Psoas muscle (tissue), 8 donors: Measurements from ENCODE around the gene GNG5. TPM values are rescaled to one million over a fixed set of nuclear protein-coding genes. Genes with fewer than 3 reads are reported as not detected.

Experiments
- ATAC-seq, 4 donors: fragments of 200-7000 bp; cut with Tn5 transposase; one replicate each; pipeline ENCODE4 v1.9.1; 2020; ENCODE audit warnings: moderate library complexity in 3 of 4, mild to moderate bottlenecking in 2 of 4
- DNase-seq, 2 donors: peaks; one replicate each; pipeline ENCODE4 v3.0.0-alpha.2; 2020
- H3K27ac ChIP-seq: fragments of 200-600 bp; one replicate; pipeline ENCODE4 v1.8.0; 2022
- H3K27me3 ChIP-seq, 3 donors: fragments of 200-600 bp in 1 of 3; one replicate each; pipeline versions ENCODE4 v1.6.1 to v1.8.0; 2013 to 2022; ENCODE audit warnings: low read length in 2 of 3, mild to moderate bottlenecking in 2 of 3, moderate library complexity in 1 of 3; ENCODE audit not compliant: insufficient read depth in 3 of 3
- H3K36me3 ChIP-seq, 2 donors: fragments of 200-600 bp in 1 of 2; one replicate each; pipeline versions ENCODE4 v1.6.1 to v1.8.0; 2013 to 2022; ENCODE audit warnings: low read depth in 1 of 2, mild to moderate bottlenecking in 1 of 2, moderate library complexity in 1 of 2; ENCODE audit not compliant: insufficient read depth in 1 of 2
- H3K4me1 ChIP-seq: fragments of 200-600 bp; one replicate; pipeline ENCODE4 v1.8.0; 2022
- H3K4me3 ChIP-seq: fragments of 200-600 bp; one replicate; pipeline ENCODE4 v1.8.0; 2022; ENCODE audit warnings: mild to moderate bottlenecking
- H3K9me3 ChIP-seq: fragments of 200-600 bp; one replicate; pipeline ENCODE4 v1.8.0; 2022
- CTCF ChIP-seq: fragments of 200-600 bp; IDR thresholded peaks from one replicate; pipeline ENCODE4 v1.8.0; 2022; ENCODE audit warnings: antibody characterized with exemption
- WGBS, 3 donors: extraction: QIAGEN DNeasy Blood & Tissue Kit; methylation state at CpG; one replicate each; pipeline versions ENCODE4 v1.1.6 to v1.1.7; 2013; 5-methylcytosine and 5-hydroxymethylcytosine counted together
- intact Hi-C, 2 donors: fragments of 100-400 bp; cut with DNase I; formaldehyde crosslinking; loops; one replicate each; pipeline versions ENCODE4 v1.11.0 to v1.14.2; 2022
- polyA plus RNA-seq, 3 donors: library from polyadenylated mRNA; stranded (reverse); fragments of 200-250 nt; gene quantifications; one replicate each; pipeline ENCODE4 v1.2.3, GENCODE V29; 2013
- total RNA-seq, 4 donors: library from RNA; stranded (reverse); fragmentation: NEBNext Ultra II Directional in 2 of 4; extraction: Animal tissue kit (Norgen Biotek cat#: 25700) in 2 of 4; gene quantifications; one replicate each; pipeline versions ENCODE4 v1.2.1 to v1.2.4, GENCODE V29; 2021 to 2023
- donor health status: healthy with polysubstance abuse.
- donor health status: DM: no; HTN: no; CAD: no; lungs with moderate emphysema.
- donor health status: Bipolar disorder and iron deficiency.
- donor health status: healthy.
- donor health status: DM: yes; HTN: yes; CAD: no.
- donor health status: DM: no; HTN: no; CAD: no.
- donor health status: DM: no; HTN: no; CAD: no.
- donor health status: DM: yes; HTN: yes; CAD: no.

GNG5 gene
- total and polyA plus RNA-seq, 7 donors, result 112 to 313 (median 163) TPM

DNA sequence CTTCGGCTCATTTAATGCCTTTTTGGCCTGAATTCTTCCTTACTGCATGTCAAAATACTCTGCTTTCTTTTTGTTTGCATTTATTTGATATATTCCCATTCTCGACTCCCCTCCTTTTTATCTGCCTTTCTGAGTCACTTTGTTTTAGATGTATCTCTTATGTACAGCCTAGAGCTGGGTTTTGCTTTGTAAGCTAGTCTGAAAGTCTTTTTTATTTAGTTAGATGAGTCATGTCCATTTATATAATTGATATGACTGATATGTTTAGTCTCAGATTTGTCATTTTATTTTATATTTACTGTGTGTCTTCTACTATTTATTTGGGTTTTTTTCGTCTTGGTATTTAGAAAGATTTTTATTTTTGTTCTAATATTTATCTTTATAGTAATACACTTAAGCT, 33.6 kb upstream of the GNG5 start:
- no peaks in the 10 kb centered on the region for H3K27me3 ChIP-seq
- 88 to 95% (median 93%) methylated on average over 3 of the region's 3 CpGs for WGBS, 3 donors
- DNase-seq, result no peak

DNA sequence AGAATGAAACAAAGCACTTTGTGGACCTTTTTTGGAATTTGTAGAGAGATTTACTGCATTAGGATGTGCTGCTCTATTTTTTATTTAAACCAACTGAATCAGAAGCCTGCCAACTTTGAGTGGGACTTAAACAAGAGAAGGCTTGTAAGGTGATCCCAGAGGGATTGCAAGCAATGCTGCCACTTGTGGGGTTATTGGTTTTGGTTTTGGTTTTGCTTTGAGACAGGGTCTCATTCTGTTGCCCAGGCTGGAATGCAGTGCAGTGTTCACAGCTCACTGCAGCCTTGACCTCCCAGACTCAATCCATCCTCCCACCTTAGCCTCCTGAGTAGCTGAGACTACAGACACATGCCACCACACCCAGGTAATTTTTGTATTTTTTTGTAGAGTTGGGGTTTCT, 32.2 kb upstream of the GNG5 start:
- intact Hi-C loops, result no loop called here
- no peak for DNase-seq
- Histone ChIP-seq H3K4me1 (no peaks in the 10 kb centered on the region), H3K9me3 (no peaks in the 10 kb centered on the region), H3K36me3 (peaks cover 0 to 7% of the 10 kb centered on the region in 2 donors), H3K27me3 (no peaks in the 10 kb centered on the region), H3K4me3 (no peak overlapping the region), H3K27ac (no peak overlapping the region)
- ATAC-seq, result no peak
- no peak for TF ChIP-seq CTCF

More for the DNA sequence above, 33.6 kb upstream of the GNG5 start:
- Histone ChIP-seq H3K4me1 (no peaks in the 10 kb centered on the region), H3K4me3 (no peak overlapping the region), H3K27ac (no peak overlapping the region), H3K9me3 (no peaks in the 10 kb centered on the region), H3K36me3 (peaks cover 0 to 7% of the 10 kb centered on the region in 2 donors)
- TF ChIP-seq CTCF, result no peak
- intact Hi-C loops, result no loop called here
- no peak for ATAC-seq

GRCh38 chr1:84525779-84526178, 19.4 kb upstream of the GNG5 start:
- ATAC-seq, result no peak
- TF ChIP-seq CTCF, result no peak
- Histone ChIP-seq H3K9me3 (no peaks in the 10 kb centered on the region), H3K4me3 (no peak overlapping the region), H3K4me1 (peaks cover 9% of the 10 kb centered on the region), H3K27me3 (no peaks in the 10 kb centered on the region), H3K36me3 (no peaks in the 10 kb centered on the region), H3K27ac (no peak overlapping the region)
- WGBS, 3 donors, result 83 to 88% (median 87%) methylated on average over 1 of the region's 1 CpG
- no peak for DNase-seq
- intact Hi-C loops, result no loop called here

DNA sequence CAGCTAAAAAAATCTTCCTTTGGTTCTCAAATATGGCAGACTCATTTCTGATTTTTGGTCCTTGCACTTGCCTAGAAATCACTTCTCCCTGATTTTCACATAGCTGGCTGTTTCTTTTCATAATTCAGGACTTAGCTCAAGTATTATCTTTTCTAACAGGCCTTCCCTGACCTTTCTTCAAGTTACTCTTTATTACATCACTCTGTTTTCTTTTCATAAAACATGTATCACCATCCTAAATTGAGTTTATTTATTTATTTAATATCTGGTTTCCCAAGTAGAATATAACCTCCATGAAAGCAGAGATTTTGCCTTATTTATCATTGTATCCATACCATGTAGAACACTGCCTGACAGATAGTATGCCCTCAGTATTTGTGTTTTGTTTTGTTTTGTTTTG, 18.2 kb upstream of the GNG5 start:
- DNase-seq, result no peak
- H3K27ac ChIP-seq, result no peak overlapping the region
- no peaks in the 10 kb centered on the region for H3K27me3 ChIP-seq
- intact Hi-C loops, result no loop called here
- no peak for TF ChIP-seq CTCF
- H3K9me3 ChIP-seq, result no peaks in the 10 kb centered on the region
- no peak for ATAC-seq
- H3K4me1 ChIP-seq, result peaks cover 9% of the 10 kb centered on the region
- no peaks in the 10 kb centered on the region for H3K36me3 ChIP-seq
- H3K4me3 ChIP-seq, result no peak overlapping the region

DNA sequence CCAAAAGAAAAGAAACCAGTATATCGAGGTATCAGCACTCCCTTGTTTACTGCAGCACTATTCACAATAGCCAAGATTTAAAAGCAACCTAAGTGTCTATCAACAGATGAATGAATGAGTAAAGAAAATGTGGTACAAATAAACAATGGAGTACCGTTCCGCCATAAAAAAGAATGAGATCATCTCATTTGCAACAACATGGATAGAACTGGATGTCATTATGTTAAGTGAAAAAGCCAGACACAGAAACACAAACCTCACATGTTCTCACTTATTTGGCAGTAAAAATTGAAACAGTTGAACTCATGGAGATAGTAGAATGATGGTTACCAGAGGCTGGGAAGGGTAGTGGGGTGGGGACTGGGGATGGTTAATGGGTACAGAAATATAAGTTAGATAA, 4.3 kb upstream of the GNG5 start:
- DNase-seq, result no peak
- H3K27me3 ChIP-seq, result no peaks in the 10 kb centered on the region
- peaks cover 7% of the 10 kb centered on the region for H3K4me1 ChIP-seq
- TF ChIP-seq CTCF, result no peak
- WGBS, 3 donors, result 82 to 93% (median 91%) methylated on average over 3 of the region's 3 CpGs
- no peak for ATAC-seq
- H3K9me3 ChIP-seq, result peaks cover 11% of the 10 kb centered on the region
- intact Hi-C loops, result no loop called here
- no peak overlapping the region for H3K27ac ChIP-seq
- no peaks in the 10 kb centered on the region for H3K36me3 ChIP-seq
- no peak overlapping the region for H3K4me3 ChIP-seq
